ENCODE measurements around the gene SIK3.
"Not testable (repeated sequence)": the region's sequence is repeated elsewhere in the genome, so short reads cannot be mapped to it uniquely, and the experiment has no call there.

The SIK3 gene

DNA sequence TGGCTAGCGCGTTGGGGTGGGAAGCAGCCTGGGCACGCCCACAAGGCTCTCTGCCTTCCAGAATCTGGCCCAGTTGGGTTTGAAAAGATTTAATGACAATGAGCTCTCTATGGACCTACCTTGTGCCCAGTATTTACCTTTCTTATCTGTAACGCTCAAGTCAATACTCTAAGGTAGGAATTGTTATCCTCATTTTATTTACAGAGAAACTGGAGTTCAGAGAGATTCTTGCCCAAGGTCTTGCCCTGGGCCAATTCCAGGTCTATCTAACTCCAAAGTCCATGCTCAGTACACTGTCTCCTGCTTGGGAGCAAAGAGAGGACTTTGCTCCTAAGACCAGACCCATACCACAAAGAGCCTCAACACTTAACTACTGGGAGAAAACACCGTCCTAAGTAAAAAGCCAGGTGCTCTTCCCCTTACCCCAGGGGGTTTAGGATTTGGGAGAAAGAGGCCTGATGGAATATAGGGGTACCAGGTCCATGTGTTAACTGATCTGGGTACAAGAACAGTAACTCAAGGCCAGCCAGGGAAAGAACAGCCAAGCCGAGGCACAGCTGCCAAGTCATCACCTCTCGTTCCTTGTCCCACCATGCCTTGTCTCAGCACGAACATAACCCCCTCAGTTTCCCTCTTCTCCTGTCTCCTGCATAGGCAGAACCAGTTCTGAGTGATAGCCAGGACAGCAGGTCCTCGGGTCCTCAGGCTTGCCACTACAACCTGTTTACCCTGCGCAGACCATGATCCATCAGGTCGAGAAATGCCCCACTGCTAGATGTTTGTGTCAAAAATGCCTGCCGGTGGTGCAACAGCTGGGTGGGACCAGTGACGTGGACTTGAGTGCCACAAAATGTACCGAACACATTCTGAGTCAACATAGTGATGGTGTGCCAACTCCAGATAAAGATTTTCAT is 289.7 kb downstream of the SIK3 start:
- H3K27me3 ChIP-seq = no peaks in the 10 kb centered on the region
- no peak overlapping the region for H3K27ac ChIP-seq
- no peaks in the 10 kb centered on the region for H3K4me1 ChIP-seq (ENCODE audit: control insufficient read depth in 1 of 2, insufficient read depth in 1 of 2, low read depth in 1 of 2, low read length in 1 of 2)
- H3K9me3 ChIP-seq = no peaks in the 10 kb centered on the region
- no peak overlapping the region for H3K4me3 ChIP-seq (ENCODE audit: low read depth in 1 of 2, low read length in 1 of 2)
- TF ChIP-seq, protein P1, sequence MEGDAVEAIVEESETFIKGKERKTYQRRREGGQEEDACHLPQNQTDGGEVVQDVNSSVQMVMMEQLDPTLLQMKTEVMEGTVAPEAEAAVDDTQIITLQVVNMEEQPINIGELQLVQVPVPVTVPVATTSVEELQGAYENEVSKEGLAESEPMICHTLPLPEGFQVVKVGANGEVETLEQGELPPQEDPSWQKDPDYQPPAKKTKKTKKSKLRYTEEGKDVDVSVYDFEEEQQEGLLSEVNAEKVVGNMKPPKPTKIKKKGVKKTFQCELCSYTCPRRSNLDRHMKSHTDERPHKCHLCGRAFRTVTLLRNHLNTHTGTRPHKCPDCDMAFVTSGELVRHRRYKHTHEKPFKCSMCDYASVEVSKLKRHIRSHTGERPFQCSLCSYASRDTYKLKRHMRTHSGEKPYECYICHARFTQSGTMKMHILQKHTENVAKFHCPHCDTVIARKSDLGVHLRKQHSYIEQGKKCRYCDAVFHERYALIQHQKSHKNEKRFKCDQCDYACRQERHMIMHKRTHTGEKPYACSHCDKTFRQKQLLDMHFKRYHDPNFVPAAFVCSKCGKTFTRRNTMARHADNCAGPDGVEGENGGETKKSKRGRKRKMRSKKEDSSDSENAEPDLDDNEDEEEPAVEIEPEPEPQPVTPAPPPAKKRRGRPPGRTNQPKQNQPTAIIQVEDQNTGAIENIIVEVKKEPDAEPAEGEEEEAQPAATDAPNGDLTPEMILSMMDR (IDR thresholded peaks at IDR 0.05) = no peak
- no peaks in the 10 kb centered on the region for H3K36me3 ChIP-seq

DNA sequence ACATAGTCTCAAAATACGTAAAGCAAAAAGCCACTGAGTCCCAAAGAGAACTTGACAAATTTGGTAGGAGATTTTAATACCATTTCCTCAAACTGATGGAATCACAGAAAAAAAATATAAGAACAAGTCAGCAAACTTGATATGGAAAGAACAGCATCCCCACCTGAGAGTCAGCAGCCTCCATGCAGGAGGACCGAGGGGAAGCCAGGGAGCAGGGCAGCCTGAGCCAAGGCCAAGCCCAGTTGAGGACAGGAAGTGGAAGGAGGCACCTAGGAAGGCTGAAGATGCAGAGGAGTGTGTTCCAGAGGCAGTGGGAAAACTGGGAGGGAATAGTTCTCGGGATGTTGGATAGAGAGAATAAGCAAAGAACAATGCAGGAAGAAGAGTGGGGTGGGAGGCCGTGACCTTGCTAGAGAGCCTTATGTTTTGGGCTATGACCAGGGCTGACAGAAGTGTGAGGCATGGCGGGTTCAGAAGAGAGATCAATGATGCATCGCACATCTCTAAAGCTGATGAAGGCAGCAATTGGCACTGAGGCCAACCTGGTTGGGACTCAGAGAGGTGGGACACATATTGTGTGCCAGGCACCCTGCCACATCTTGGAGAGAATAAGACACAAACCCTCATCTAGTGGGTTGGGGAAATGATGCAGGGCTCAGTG is 290.5 kb downstream of the SIK3 start:
- no peak overlapping the region for H3K27ac ChIP-seq
- H3K4me3 ChIP-seq (ENCODE audit: low read depth in 1 of 2, low read length in 1 of 2) = no peak overlapping the region
- TF ChIP-seq, protein P1 (IDR thresholded peaks at IDR 0.05) = no peak
- H3K9me3 ChIP-seq = no peaks in the 10 kb centered on the region
- H3K27me3 ChIP-seq = no peaks in the 10 kb centered on the region
- H3K36me3 ChIP-seq = no peaks in the 10 kb centered on the region
- H3K4me1 ChIP-seq (ENCODE audit: control insufficient read depth in 1 of 2, insufficient read depth in 1 of 2, low read depth in 1 of 2, low read length in 1 of 2) = no peaks in the 10 kb centered on the region

DNA sequence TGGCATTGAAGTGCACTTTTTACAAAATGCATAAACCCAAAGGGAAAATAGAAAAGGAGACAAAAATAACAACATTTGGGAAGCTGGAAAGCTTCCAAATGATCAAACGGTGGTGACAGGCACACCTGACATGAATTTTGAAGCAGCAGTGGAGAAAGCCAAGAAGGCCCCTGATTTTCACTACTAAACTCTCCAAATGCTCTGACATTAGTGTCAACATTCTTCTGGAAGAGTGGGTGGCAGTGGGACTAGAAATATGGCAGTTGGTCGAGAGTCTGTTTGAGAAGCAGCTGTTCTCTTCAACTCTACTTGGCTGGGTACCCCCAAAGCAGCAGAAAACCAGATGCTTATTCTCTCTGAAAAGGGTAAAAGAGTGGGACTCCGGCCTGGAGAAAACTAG is 294.2 kb downstream of the SIK3 start:
- H3K36me3 ChIP-seq = no peaks in the 10 kb centered on the region
- no peaks in the 10 kb centered on the region for H3K4me1 ChIP-seq (ENCODE audit: control insufficient read depth in 1 of 2, insufficient read depth in 1 of 2, low read depth in 1 of 2, low read length in 1 of 2)
- H3K27me3 ChIP-seq = no peaks in the 10 kb centered on the region
- no peak overlapping the region for H3K27ac ChIP-seq
- no peak overlapping the region for H3K4me3 ChIP-seq (ENCODE audit: low read depth in 1 of 2, low read length in 1 of 2)
- TF ChIP-seq, protein P1 (IDR thresholded peaks at IDR 0.05) = no peak
- H3K9me3 ChIP-seq = no peaks in the 10 kb centered on the region

DNA sequence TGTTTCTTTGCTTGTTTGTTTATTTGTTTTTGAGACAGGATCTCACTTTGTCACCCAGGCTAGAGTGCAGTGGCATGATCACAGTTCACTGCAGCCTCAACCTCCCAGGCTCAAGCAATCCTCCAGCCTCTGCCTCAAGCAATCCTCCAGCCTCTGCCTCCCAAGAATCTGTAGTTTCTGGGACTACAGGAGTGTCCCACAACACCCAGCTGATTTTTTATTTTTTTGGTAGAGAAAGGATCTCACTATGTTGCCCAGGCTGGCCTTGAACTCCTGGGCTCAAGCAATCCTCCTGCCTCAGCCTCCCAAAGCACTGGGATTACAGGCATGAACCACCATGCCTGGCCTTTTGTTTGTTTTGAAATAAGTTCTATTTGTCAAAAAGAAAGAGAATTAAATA is 296.6 kb downstream of the SIK3 start:
- H3K27ac ChIP-seq; H3K4me1 ChIP-seq (ENCODE audit: control insufficient read depth in 1 of 2, insufficient read depth in 1 of 2, low read depth in 1 of 2, low read length in 1 of 2); H3K27me3 ChIP-seq; H3K9me3 ChIP-seq; H3K36me3 ChIP-seq; H3K4me3 ChIP-seq (ENCODE audit: low read depth in 1 of 2, low read length in 1 of 2): not testable (repeated sequence)

DNA sequence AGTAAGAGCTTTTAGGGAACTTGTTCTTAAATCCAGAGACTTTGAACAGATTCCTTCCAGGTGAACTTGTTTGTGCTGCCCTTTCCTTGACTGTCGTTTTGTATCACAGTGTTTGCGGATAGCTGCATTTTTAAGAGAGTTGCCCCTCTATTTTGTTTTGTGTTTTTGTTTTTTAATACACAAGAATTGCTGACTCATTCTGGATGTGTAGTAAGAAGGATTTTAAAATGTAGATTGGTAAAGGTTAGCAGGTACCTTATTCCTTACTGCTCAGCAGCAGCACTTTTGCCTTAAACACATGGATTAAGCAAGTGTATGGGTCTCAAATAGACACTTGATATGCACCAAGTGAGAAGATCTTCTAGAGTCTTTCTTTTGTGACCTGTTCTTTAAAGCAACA is 297.6 kb downstream of the SIK3 start:
- TF ChIP-seq, protein P1 (IDR thresholded peaks at IDR 0.05) = no peak
- Histone ChIP-seq H3K9me3 (no peaks in the 10 kb centered on the region), H3K27ac (no peak overlapping the region), H3K4me1 (ENCODE audit: control insufficient read depth in 1 of 2, insufficient read depth in 1 of 2, low read depth in 1 of 2, low read length in 1 of 2) (no peaks in the 10 kb centered on the region), H3K4me3 (ENCODE audit: low read depth in 1 of 2, low read length in 1 of 2) (no peak overlapping the region), H3K27me3 (no peaks in the 10 kb centered on the region), H3K36me3 (no peaks in the 10 kb centered on the region)

DNA sequence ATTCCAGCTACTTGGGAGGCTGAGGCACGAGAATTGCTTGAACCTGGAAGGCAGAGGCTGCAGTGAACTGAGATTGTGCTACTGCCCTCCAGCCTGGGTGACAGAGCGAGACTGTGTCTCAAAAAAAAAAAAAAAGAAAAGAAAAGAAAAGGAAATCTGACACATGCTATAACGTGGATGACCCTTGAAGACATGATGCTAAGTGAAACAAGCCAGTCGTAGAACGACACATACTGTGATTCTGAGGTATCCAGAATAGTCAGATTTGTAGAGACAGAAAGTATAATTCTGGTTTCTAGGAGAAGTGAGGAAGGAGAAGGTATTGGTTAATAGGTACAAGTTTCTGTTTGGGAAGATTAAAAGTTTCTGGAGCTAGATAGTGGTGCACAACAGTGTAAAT is 299.9 kb downstream of the SIK3 start:
- no peaks in the 10 kb centered on the region for H3K27me3 ChIP-seq
- no peaks in the 10 kb centered on the region for H3K4me1 ChIP-seq (ENCODE audit: control insufficient read depth in 1 of 2, insufficient read depth in 1 of 2, low read depth in 1 of 2, low read length in 1 of 2)
- no peaks in the 10 kb centered on the region for H3K36me3 ChIP-seq
- TF ChIP-seq, protein P1 (IDR thresholded peaks at IDR 0.05) = no peak
- H3K27ac ChIP-seq = no peak overlapping the region
- no peak overlapping the region for H3K4me3 ChIP-seq (ENCODE audit: low read depth in 1 of 2, low read length in 1 of 2)
- H3K9me3 ChIP-seq = no peaks in the 10 kb centered on the region
